HCT116 (cell line): Measurements from ENCODE around the gene PLAAT2. TPM values are rescaled to one million over a fixed set of nuclear protein-coding genes. Genes with fewer than 3 reads are reported as not detected.

Source experiments
- ATAC-seq: fragments of 200-7000 bp; cut with Tn5 transposase; 2 replicates; pipeline ENCODE4 v1.9.1; 2020; ENCODE audit warnings: mild to moderate bottlenecking, moderate library complexity
- BruUV-seq: library from RNA; stranded (reverse); fragments of 400-500 nt; replicated peaks from 2 replicates; lab custom pipeline; 2021; lab: Mats Ljungman, UMichigan
- CTCF ChIA-PET: fragments of 300-600 bp; sonication (Branson Sonifier 250); formaldehyde crosslinking; loops from one replicate; lab custom pipeline; 2021; ENCODE audit warnings: antibody characterized with exemption; lab: Charles Lee
- POLR2A ChIA-PET: fragments of 300-600, 350-600 bp; sonication (Branson Sonifier 250); formaldehyde crosslinking; loops from one replicate; lab custom pipeline; 2021; ENCODE audit warnings: antibody characterized with exemption; lab: Charles Lee
- RAD21 ChIA-PET, 2 experiments: fragments of 300-600 bp; sonication (Branson Sonifier 250); formaldehyde crosslinking; loops; one replicate each; lab custom pipeline; 2023; ENCODE audit warnings: low total read pairs in 2 of 2; ENCODE audit not compliant: uncharacterized antibody in 2 of 2, unreplicated experiment in 2 of 2, low non-redundant PET in 1 of 2; lab: Charles Lee
- DNase-seq: peaks from one replicate; pipeline ENCODE4 v3.0.0-alpha.2; 2010; ENCODE audit warnings: low read depth, low spot score
- H2AFZ ChIP-seq: fragments of 200-600 bp; shearing (Covaris generic), sonication (generic); 2 replicates; pipeline ENCODE4 v1.6.1; 2017; ENCODE audit warnings: low read depth, mixed run types, mixed read lengths, antibody characterized with exemption, low read length; ENCODE audit not compliant: poor library complexity, severe bottlenecking
- H3K27ac ChIP-seq: 2 replicates; pipeline ENCODE4 v1.5.1; 2012; ENCODE audit warnings: low read depth, low read length
- H3K27me3 ChIP-seq: fragments of 200-600 bp; sonication (generic); 2 replicates; pipeline ENCODE4 v1.6.1; 2016; ENCODE audit warnings: mixed run types, low read length, mixed read lengths; ENCODE audit not compliant: insufficient read depth
- H3K36me3 ChIP-seq, 2 experiments: fragments of 200-500 bp in 1 of 2; fragments of 200-600 bp in 1 of 2; sonication (Bioruptor generic) in 1 of 2; sonication (generic) in 1 of 2; 2 replicates each; pipeline versions ENCODE4 v1.5.1 to v1.6.1; 2014 to 2016; ENCODE audit warnings: low read length in 2 of 2, inconsistent platforms in 1 of 2, mixed read lengths in 1 of 2, mixed run types in 1 of 2; ENCODE audit not compliant: insufficient read depth in 2 of 2, control insufficient read depth in 1 of 2
- H3K4me1 ChIP-seq, 2 experiments: fragments of 200-600 bp in 1 of 2; sonication (generic) in 1 of 2; 2 replicates each; pipeline versions ENCODE4 v1.5.1 to v1.6.1; 2012 to 2017; ENCODE audit warnings: low read length in 2 of 2, inconsistent platforms in 1 of 2, mild to moderate bottlenecking in 1 of 2, mixed read lengths in 1 of 2, mixed run types in 1 of 2, moderate library complexity in 1 of 2; ENCODE audit not compliant: insufficient read depth in 2 of 2, control insufficient read depth in 1 of 2
- H3K4me2 ChIP-seq: fragments of 200-600 bp; sonication (generic); 2 replicates; pipeline ENCODE4 v1.6.1; 2017; ENCODE audit warnings: mixed run types, low read length, mixed read lengths
- H3K4me3 ChIP-seq, 2 experiments: fragments of 200-600 bp in 1 of 2; sonication (generic) in 1 of 2; replicated peaks in 1 of 2; 2 replicates each; pipeline ENCODE4 v1.5.1; 2011 to 2016; ENCODE audit warnings: low read length in 2 of 2, control low read depth in 1 of 2, low read depth in 1 of 2, mild to moderate bottlenecking in 1 of 2, mixed read lengths in 1 of 2, mixed run types in 1 of 2
- H3K79me2 ChIP-seq: fragments of 200-600 bp; sonication (generic); 2 replicates; pipeline ENCODE4 v1.6.1; 2017; ENCODE audit warnings: mild to moderate bottlenecking, mixed run types, low read length, moderate library complexity, mixed read lengths; ENCODE audit not compliant: insufficient read depth
- H3K9ac ChIP-seq: fragments of 200-600 bp; sonication (generic); 2 replicates; pipeline ENCODE4 v1.6.1; 2016; ENCODE audit warnings: low read length, mixed read lengths
- H3K9me2 ChIP-seq: fragments of 200-600 bp; sonication (generic), shearing (Covaris generic); 2 replicates; pipeline ENCODE4 v1.6.1; 2017; ENCODE audit warnings: mixed run types, mild to moderate bottlenecking, moderate library complexity; ENCODE audit not compliant: insufficient read depth
- H3K9me3 ChIP-seq, 2 experiments: fragments of 200-500 bp in 1 of 2; fragments of 200-600 bp in 1 of 2; sonication (Bioruptor generic) in 1 of 2; sonication (generic) in 1 of 2; 2 replicates each; pipeline ENCODE4 v1.6.1; 2014 to 2017; ENCODE audit warnings: low read length in 2 of 2, mixed read lengths in 2 of 2, inconsistent platforms in 1 of 2, low read depth in 1 of 2, mild to moderate bottlenecking in 1 of 2, mixed run types in 1 of 2, moderate library complexity in 1 of 2; ENCODE audit not compliant: control insufficient read depth in 1 of 2, insufficient read depth in 1 of 2
- H4K20me1 ChIP-seq: fragments of 200-600 bp; sonication (generic), shearing (Covaris generic); 2 replicates; pipeline ENCODE4 v1.6.1; 2017; ENCODE audit warnings: mixed run types, mild to moderate bottlenecking, moderate library complexity; ENCODE audit not compliant: insufficient read depth
- ATF3 ChIP-seq: IDR thresholded peaks from 2 replicates; pipeline ENCODE4 v1.6.1; 2012
- EGR1 ChIP-seq: IDR thresholded peaks from 2 replicates; pipeline ENCODE4 v1.6.1; 2012; ENCODE audit warnings: low read depth
- ELF1 ChIP-seq: IDR thresholded peaks from 2 replicates; pipeline ENCODE4 v1.6.1; 2012; ENCODE audit warnings: low read depth, borderline replicate concordance
- EZH2 ChIP-seq: fragments of 200-600 bp; sonication (generic); IDR thresholded peaks from 2 replicates; pipeline ENCODE4 v1.6.1; 2017; ENCODE audit warnings: antibody characterized with exemption, mixed run types
- EZH2phosphoT487 ChIP-seq: fragments of 200-600 bp; IDR thresholded peaks from 2 replicates; pipeline ENCODE4 v1.6.1; 2018; ENCODE audit warnings: antibody characterized with exemption, borderline replicate concordance
- JUND ChIP-seq: IDR thresholded peaks from 2 replicates; pipeline ENCODE4 v1.6.1; 2012
- POLR2AphosphoS5 ChIP-seq: IDR thresholded peaks from 2 replicates; pipeline ENCODE4 v1.6.1; 2011; ENCODE audit warnings: mild to moderate bottlenecking, low read depth, low read length, moderate library complexity
- SP1 ChIP-seq: IDR thresholded peaks from 2 replicates; pipeline ENCODE4 v1.6.1; 2012; ENCODE audit warnings: low read depth
- TCF7L2 ChIP-seq: IDR thresholded peaks from 2 replicates; pipeline ENCODE4 v1.7.0; 2011; ENCODE audit warnings: borderline replicate concordance, inconsistent platforms; ENCODE audit not compliant: insufficient read depth, insufficient read length; ENCODE audit errors: extremely low read depth
- ZNF274 ChIP-seq: fragments of 200-500 bp; sonication (Bioruptor generic); IDR thresholded peaks from 2 replicates; pipeline ENCODE4 v1.6.1; 2014; ENCODE audit warnings: mild to moderate bottlenecking, low read depth, low read length, inconsistent platforms
- intact Hi-C: fragments of 100-400 bp; cut with micrococcal nuclease; formaldehyde crosslinking; loops from 2 replicates; pipeline ENCODE4 v1.10.0; 2022
- total RNA-seq: library from RNA; stranded (reverse); gene quantifications from one replicate; pipeline ENCODE4 v1.2.1, GENCODE V29; 2021; ENCODE audit not compliant: unreplicated experiment
- TF ChIP-seq, protein P1 (sequence below): IDR thresholded peaks from 2 replicates; pipeline ENCODE4 v1.6.1; 2012; ENCODE audit warnings: low read depth
- TF ChIP-seq, protein P2 (sequence below), 3 experiments: fragments of 200-600 bp in 1 of 3; sonication (generic) in 1 of 3; IDR thresholded peaks in 2 of 3; conservative IDR thresholded peaks in 1 of 3; 2 replicates each; pipeline ENCODE4 v1.5.1; 2012 to 2017; ENCODE audit warnings: low read depth in 2 of 3, low read length in 2 of 3, antibody characterized with exemption in 1 of 3, borderline replicate concordance in 1 of 3, control low read depth in 1 of 3, mild to moderate bottlenecking in 1 of 3, mixed read lengths in 1 of 3, mixed run types in 1 of 3, moderate library complexity in 1 of 3; ENCODE audit not compliant: insufficient read depth in 1 of 3
- TF ChIP-seq, protein P3 (sequence below): IDR thresholded peaks from 2 replicates; pipeline ENCODE4 v1.6.1; 2012

Gene PLAAT2
- total RNA-seq, 1 experiment from 2014 or later: not detected

GRCh38 chr11:63551889-63552266 lies 11.3 kb downstream of the PLAAT2 start:
- Histone ChIP-seq H3K27ac (no peak overlapping the region), H3K9ac (no peak overlapping the region), H3K4me2 (no peak overlapping the region), H3K9me2 (no peaks in the 10 kb centered on the region), H2AFZ (no peak overlapping the region), H3K27me3 (no peaks in the 10 kb centered on the region), H3K4me3 (no peak overlapping the region), H3K79me2 (no peaks in the 10 kb centered on the region), H3K36me3 (no peaks in the 10 kb centered on the region), H4K20me1 (no peaks in the 10 kb centered on the region), H3K4me1 (no peaks in the 10 kb centered on the region), H3K9me3 (no peaks in the 10 kb centered on the region)
- intact Hi-C loops: no loop called here
- TF ChIP-seq, protein P1, sequence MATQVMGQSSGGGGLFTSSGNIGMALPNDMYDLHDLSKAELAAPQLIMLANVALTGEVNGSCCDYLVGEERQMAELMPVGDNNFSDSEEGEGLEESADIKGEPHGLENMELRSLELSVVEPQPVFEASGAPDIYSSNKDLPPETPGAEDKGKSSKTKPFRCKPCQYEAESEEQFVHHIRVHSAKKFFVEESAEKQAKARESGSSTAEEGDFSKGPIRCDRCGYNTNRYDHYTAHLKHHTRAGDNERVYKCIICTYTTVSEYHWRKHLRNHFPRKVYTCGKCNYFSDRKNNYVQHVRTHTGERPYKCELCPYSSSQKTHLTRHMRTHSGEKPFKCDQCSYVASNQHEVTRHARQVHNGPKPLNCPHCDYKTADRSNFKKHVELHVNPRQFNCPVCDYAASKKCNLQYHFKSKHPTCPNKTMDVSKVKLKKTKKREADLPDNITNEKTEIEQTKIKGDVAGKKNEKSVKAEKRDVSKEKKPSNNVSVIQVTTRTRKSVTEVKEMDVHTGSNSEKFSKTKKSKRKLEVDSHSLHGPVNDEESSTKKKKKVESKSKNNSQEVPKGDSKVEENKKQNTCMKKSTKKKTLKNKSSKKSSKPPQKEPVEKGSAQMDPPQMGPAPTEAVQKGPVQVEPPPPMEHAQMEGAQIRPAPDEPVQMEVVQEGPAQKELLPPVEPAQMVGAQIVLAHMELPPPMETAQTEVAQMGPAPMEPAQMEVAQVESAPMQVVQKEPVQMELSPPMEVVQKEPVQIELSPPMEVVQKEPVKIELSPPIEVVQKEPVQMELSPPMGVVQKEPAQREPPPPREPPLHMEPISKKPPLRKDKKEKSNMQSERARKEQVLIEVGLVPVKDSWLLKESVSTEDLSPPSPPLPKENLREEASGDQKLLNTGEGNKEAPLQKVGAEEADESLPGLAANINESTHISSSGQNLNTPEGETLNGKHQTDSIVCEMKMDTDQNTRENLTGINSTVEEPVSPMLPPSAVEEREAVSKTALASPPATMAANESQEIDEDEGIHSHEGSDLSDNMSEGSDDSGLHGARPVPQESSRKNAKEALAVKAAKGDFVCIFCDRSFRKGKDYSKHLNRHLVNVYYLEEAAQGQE: no peak
- TF ChIP-seq EZH2phosphoT487 (no peak), EZH2 (no peak), JUND (no peak), ZNF274 (no peak), ATF3 (no peak), SP1 (no peak), ELF1 (no peak), POLR2AphosphoS5 (no peak), TCF7L2 (no peak), EGR1 (no peak)
- TF ChIP-seq, protein P2, sequence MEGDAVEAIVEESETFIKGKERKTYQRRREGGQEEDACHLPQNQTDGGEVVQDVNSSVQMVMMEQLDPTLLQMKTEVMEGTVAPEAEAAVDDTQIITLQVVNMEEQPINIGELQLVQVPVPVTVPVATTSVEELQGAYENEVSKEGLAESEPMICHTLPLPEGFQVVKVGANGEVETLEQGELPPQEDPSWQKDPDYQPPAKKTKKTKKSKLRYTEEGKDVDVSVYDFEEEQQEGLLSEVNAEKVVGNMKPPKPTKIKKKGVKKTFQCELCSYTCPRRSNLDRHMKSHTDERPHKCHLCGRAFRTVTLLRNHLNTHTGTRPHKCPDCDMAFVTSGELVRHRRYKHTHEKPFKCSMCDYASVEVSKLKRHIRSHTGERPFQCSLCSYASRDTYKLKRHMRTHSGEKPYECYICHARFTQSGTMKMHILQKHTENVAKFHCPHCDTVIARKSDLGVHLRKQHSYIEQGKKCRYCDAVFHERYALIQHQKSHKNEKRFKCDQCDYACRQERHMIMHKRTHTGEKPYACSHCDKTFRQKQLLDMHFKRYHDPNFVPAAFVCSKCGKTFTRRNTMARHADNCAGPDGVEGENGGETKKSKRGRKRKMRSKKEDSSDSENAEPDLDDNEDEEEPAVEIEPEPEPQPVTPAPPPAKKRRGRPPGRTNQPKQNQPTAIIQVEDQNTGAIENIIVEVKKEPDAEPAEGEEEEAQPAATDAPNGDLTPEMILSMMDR (IDR thresholded peaks at IDR 0.05 in 2 of 3, conservative IDR thresholded peaks at IDR 0.05 in 1 of 3; ENCODE audit: borderline replicate concordance in 1 of 3, insufficient read depth in 1 of 3, low read depth in 2 of 3, low read length in 2 of 3): no peak
- TF ChIP-seq, protein P3, sequence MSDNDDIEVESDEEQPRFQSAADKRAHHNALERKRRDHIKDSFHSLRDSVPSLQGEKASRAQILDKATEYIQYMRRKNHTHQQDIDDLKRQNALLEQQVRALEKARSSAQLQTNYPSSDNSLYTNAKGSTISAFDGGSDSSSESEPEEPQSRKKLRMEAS: no peak
- no TSS peak for BruUV-seq
- ATAC-seq (no peak), DNase-seq (no peak)
- ChIA-PET RAD21 (no interaction called here), CTCF (no interaction called here), POLR2A (no interaction called here)
